Lower leg skin (tissue), 3 donors: ENCODE measurements around the gene AHCYL1.

Experiments
- POLR2A ChIP-seq, 2 donors: fragments of 450-650 bp; IDR thresholded peaks; one replicate each; pipeline ENCODE4 v1.6.1; 2016 to 2017; ENCODE audit warnings: antibody characterized with exemption in 2 of 2, mild to moderate bottlenecking in 1 of 2, moderate library complexity in 1 of 2
- TF ChIP-seq, protein P1 (sequence below), 3 donors: fragments of 450-650 bp; IDR thresholded peaks; one replicate each; pipeline ENCODE4 v1.5.1; 2016; ENCODE audit warnings: antibody characterized with exemption in 3 of 3, mild to moderate bottlenecking in 3 of 3, moderate library complexity in 2 of 3

DNA sequence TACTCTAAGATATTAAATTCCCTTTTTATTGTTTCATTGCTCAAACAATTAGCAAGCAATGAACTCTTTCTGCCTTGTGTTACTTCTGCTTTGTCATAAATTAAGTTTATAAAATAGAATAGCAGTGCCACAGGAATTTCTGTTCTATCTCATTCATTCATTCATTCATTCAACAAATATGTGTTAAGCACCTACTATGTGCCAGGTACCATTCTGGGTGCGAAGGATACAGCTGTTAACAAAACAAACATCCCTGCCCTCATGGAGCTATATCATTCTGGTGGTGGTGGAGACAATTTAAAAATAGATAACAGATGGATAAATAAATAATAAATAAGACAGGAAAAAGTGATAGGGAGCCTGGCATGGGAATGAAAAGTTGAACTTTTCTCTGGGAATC, 34.5 kb upstream of the AHCYL1 start:
- TF ChIP-seq POLR2A (IDR thresholded peaks at IDR 0.05), result no peak
- TF ChIP-seq, protein P1, sequence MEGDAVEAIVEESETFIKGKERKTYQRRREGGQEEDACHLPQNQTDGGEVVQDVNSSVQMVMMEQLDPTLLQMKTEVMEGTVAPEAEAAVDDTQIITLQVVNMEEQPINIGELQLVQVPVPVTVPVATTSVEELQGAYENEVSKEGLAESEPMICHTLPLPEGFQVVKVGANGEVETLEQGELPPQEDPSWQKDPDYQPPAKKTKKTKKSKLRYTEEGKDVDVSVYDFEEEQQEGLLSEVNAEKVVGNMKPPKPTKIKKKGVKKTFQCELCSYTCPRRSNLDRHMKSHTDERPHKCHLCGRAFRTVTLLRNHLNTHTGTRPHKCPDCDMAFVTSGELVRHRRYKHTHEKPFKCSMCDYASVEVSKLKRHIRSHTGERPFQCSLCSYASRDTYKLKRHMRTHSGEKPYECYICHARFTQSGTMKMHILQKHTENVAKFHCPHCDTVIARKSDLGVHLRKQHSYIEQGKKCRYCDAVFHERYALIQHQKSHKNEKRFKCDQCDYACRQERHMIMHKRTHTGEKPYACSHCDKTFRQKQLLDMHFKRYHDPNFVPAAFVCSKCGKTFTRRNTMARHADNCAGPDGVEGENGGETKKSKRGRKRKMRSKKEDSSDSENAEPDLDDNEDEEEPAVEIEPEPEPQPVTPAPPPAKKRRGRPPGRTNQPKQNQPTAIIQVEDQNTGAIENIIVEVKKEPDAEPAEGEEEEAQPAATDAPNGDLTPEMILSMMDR (IDR thresholded peaks at IDR 0.05), result no peak
